GM18498 (cell line): ENCODE measurements around the gene HINFP.
"Not testable (repeated sequence)": the region's sequence is repeated elsewhere in the genome, so short reads cannot be mapped to it uniquely, and the experiment has no call there.

Source experiments
- ATAC-seq: cut with Tn5 transposase; IDR thresholded peaks from one replicate; pipeline ENCODE4 v1.9.1; 2021; ENCODE audit warnings: mild to moderate bottlenecking, moderate library complexity; ENCODE audit not compliant: unreplicated experiment

HINFP gene

DNA sequence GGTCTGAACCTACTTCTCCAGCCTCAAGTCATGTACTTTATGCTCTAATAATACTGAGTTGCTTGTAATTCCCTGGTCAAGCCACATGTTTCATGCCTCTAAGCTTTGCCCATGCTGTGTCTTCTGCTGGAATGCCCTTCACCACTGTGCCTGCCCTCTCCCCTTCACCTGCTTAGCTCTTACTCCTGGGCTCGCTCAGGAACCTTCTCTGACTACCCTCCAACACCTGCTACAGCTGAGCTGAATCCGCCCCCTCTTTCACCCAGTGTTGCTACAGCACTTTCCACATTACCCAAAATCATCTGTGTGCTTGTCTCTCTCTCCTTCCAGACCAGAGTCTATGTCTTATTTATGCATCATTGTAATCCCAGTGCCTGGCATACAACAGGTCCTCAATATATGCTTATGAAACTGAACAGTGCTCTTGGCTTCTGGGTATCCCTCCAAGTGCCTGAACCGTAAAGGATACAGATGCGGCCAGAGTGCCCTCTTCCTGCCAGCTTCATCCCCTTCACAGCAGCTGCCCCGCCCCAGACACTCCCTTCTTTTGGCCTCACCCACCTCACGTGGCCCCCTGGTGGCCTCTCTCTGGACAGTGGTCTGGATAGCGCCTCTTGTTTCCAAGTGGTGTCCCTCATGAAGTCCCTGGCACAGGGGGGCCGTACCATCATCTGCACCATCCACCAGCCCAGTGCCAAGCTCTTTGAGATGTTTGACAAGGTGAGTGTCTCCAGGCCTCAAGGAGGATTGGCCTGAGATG is 34.5 kb downstream of the HINFP start:
- no peak for ATAC-seq

DNA sequence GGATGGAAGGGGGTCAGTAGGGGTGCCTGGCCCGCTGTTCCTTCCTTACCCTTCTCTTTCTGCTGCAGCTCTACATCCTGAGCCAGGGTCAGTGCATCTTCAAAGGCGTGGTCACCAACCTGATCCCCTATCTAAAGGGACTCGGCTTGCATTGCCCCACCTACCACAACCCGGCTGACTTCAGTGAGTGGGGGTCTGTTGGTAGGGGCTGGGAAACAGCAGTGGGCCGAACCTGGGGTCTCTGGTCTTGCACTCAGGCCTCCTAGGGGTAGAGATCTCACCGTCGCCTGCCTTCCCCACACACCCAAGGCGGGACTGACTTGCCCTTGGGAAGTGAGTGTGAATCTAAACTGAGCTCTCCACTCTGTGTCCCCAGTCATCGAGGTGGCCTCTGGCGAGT is 35.1 kb downstream of the HINFP start:
- ATAC-seq: no peak

DNA sequence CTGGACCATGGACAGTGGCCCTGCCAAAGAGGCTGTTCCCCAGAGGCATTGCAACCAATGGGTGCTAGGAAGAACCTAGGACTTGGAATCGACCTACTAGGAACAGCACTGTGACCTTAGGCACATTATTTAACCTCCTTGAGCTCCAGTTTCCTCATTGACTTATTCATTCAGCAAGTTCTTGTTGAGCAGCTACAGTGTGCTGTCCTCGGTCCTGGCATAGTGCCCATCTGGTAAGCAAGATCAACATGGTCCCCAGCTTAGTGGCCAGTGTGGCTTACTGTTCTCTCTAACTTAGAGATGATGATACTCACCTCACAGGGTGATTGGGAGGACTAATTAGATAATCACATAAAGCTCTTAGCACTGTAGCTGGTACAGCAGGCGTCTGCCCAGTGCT is 35.7 kb downstream of the HINFP start:
- ATAC-seq: no peak

DNA sequence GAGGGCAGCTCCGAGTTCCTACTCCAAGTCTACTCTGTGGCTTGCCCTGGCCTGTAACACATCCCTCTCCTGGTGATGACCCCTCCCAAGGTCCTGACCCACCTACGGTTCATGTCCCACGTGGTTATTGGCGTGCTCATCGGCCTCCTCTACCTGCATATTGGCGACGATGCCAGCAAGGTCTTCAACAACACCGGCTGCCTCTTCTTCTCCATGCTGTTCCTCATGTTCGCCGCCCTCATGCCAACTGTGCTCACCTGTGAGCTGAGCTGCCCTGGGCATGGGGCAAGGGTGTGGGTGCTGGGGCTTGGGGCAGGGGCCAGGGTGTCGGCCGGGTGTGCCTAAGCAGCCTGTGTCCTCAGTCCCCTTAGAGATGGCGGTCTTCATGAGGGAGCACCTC is 37.1 kb downstream of the HINFP start:
- no peak for ATAC-seq

DNA sequence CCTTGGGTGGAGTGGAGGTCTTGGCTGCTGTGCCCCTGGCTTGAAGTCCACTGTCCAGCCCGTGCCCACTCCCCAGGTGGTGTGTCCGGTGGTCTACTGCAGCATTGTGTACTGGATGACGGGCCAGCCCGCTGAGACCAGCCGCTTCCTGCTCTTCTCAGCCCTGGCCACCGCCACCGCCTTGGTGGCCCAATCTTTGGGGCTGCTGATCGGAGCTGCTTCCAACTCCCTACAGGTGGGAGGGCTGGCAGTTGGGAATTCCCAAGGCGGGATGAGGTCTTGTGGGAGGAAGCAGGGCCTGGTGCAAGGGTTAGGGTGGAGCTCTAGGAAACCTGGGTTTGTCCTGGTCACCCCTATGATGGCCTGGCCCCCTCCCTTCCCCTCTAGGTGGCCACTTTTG is 38.8 kb downstream of the HINFP start:
- ATAC-seq: no peak

DNA sequence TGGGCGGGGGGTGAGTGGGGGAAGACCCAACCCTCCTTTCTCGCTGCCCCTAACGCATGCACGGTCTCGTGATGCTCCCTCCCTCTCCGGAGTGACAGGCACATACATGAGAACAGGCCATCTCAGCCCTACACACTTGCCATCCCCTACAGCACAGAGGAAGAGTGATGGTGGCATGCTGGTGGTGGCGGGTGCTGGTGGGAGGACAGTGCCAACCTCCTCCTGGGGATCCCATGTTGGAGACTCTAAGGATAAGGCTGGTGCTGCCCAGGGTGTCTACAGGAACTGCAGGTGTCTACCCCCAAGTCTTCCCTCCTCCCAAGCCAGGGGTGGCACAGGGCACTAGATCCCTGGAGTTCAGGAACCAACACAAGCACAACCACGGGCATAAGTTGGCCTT is 40.5 kb downstream of the HINFP start:
- no peak for ATAC-seq

DNA sequence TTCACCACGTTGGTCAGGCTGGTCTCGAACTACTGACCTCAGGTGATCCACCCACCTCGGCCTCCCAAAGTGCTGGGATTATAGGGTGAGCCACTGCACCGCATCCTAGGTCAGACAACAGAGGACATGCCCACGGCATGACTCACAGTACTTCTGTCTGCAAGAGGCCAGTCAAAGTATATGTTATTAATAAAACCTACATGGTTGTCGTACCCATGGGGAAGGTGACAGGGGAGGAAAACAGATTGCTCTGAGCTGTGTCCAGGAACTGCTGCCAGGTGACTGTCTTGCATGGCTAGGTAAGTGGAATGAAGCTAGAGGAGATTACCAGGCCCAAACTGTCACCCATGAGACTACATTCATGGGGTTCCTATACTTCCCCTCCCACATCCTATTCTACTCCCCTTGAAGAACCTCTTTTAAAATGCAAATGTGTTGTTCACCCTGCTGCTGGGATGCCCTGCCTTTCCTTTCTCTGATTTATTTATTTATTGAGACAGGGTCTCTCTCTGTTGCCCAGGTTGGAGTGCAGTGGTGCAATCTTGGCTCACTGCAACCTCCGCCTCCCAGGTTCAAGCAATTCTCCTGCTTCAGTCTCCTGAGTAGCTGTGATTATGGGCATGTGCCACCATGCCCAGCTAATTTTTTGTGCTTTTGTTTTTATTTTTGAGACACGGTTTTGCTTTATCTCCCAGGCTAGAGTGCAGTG is 45.1 kb downstream of the HINFP start:
- no peak for ATAC-seq

DNA sequence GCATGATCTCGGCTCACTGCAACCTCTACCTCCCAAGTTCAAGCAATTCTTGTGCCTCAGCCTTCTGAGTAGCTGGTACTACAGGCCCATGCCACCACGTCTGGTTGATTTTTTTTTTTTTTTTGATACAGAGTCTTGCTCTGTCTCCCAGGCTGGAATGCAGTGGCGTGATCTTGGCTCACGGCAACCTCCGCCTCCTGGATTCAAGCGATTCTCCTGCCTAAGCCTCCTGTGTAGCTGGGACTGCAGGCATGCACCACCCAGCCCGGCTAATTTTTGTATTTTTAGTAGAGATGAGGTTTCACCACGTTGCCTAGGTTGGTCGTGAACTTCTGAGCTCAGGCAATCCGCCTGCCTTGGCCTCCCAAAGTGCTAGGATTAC is 45.7 kb downstream of the HINFP start:
- not testable (repeated sequence) for ATAC-seq

DNA sequence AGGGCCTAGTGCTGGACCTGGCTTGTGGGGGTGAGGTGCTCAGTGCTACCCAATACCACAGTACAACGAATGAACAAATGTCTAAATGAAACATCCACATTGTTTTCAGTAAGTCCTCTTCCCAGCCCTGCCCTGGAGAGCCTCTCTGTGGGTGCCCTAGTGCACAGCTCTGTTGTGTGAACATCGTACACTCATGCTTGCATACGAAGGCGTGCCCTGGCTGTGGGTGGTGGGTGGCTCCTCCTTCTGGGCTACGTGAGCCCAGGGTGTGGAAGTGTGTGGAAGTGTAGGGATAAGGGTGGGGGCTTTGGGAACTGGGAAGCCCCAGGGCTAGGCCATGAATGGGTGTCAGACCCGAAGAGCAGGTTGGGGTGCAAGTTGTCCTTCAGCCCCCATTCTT is 46.6 kb downstream of the HINFP start:
- no peak for ATAC-seq

DNA sequence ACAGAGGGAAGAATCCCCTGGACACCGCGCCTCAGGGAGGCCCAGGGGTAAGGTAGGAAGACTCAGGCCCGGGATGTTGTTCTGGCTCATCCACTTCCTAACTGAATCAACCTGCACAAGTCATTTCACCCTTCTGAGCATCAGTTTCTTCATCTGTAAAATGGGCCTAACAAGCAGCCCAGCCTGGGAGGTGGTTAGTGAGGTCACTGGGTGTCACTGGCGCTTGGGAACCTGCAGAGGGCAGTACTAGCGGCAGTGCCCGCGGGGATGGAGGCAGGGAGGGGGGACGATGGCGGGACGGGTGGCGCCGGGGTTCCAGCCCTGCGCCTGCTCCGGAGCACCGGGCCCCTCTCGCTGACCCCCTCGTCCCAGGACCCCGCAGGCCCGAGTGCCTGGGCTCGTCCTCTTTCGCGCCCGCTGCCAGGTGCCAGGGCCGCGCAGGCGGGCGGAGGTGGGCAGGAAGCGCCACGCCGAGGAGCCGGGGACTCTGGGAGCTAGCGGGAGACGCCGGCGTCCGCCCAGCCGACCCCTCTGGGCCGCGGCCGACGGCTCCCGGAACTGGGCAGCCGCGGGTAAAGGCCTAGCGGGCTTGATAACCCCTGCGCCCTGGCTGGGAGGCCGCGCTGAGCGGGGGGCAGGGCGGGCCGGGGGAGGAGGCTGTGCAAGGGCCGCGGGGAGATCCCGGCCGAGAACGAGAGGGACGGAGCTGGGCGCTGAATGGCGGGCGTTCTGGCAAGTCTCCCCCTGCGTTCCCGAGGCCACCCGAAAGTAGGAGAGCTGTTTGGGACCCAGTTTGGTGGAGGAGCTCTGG is 47.3 kb downstream of the HINFP start, which contains the start of gene NLRX1:
TSS of gene NLRX1 (plus strand) at position 255 of the 811 bp plus-strand sequence. CDS start 2,679 bp downstream, outside the sequence.
- ATAC-seq: peak; percentile 91

DNA sequence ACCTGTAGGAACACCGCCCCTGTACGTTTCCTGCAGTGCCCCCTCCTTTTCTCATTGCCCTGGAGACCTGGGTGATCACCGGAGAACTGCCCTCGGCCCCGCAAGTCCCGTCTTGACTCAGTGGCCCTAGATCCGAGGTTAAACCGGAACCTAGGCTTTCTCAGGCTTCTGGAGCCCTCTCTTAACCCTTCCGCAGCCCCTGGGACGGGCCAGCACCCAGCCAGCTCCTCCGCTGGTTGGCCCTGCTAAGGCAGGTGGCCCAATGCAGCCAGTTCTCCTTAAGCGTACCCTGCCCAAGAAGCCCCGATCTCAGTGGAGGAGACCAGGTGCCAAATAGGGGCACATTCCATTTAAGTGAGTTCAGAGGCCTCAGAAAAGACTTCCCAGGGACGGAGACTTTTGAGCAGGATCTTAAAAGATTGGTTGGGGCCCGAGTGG is 47.9 kb downstream of the HINFP start:
- ATAC-seq: peak; percentile 8

DNA sequence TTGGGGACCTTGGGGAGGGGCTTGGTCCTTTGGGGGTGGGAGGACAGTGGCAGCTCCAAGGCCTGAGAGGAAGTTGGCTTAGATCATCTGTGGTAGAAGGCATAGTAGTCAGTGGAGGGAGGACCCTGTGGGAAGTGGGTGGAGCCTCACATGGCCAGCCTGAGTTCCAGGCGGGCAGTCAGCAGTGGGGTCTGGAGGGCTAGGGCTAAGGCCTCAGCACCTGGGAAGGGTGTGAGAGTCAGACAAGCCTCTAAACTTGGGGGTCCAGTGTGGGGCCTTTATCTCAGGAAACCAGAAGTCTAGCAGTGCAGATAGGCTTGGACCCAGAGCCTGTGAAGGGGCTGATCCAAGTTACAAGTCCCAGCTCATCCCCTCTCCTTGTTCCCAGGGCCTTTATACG is 51.1 kb downstream of the HINFP start:
- ATAC-seq: no peak

DNA sequence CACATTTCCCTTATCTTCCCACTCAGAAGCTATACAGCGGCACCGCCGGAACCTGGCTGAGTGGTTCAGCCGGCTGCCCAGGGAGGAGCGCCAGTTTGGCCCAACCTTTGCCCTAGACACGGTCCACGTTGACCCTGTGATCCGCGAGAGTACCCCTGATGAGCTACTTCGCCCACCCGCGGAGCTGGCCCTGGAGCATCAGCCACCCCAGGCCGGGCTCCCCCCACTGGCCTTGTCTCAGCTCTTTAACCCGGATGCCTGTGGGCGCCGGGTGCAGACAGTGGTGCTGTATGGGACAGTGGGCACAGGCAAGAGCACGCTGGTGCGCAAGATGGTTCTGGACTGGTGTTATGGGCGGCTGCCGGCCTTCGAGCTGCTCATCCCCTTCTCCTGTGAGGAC is 52.1 kb downstream of the HINFP start:
- no peak for ATAC-seq

DNA sequence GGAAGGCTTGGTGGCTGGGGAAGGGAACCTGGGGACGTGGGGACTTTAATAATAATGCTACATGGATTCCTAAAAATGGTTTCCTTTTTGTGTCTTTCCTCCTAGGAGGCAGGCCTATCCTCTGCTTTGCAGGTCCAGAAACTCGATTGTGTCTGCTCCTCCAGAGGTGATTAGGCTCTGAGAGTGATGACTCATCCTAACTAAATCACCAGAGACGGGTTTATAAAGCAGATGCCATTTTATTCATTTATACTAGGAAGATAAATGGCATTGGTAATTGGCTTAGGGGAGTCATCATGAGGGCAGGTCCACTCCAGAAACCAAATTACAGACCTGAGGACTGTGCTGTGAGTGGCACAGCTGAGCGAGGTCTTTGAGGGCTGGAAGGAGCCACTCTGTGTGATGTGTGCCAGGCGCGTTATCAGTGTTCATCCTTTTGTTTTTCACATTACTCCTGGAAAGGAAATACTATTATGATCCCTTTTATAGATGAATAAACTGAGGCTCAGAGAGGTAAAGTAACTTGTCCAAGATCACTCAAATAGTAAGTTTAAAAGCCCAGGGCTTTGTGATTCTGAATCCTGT is 54.2 kb downstream of the HINFP start:
- no peak for ATAC-seq

DNA sequence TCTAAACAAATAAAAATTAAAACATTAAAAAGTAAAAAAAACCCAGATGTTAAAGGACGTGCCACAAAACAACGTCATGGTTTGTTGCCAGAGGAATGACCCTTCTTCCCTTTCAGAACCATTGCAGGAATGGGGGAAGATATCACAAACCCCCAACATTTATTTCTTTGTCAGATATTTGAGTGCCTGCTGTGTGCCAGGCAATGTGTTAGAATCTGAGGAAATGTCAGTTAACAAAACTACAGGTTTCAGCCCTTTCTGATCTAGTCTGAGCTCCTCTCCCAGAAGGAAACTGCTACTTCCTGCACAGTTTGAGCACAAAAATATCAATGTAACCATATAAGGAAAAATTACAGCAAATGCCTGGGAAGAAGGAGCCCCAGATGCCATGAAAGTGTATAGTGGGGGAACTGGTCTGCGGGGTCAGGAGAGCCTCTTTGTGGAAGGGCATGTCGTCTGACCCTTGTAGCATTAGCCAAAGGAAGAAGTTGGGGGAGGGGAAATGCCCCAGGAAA is 56.8 kb downstream of the HINFP start:
- no peak for ATAC-seq

DNA sequence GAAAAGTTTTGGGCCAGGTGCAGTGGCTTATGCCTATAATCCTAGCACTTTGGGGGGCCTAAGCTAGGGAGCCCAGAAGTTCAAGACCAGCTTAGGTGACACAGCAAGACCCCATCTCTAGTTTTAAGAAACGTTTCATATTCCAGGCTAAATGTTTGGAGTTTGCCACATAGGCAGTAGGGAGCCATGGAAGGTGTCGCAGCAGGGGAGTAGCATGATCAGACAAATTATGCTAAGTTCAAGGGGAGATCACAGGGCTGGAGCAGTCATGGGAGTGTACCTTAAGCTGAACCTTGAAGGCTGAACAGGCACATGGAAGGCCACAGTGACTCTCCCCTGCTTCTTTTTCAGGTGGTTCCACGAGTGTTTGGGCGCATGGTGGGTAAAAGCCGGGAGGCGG is 58.0 kb downstream of the HINFP start:
- ATAC-seq: no peak

DNA sequence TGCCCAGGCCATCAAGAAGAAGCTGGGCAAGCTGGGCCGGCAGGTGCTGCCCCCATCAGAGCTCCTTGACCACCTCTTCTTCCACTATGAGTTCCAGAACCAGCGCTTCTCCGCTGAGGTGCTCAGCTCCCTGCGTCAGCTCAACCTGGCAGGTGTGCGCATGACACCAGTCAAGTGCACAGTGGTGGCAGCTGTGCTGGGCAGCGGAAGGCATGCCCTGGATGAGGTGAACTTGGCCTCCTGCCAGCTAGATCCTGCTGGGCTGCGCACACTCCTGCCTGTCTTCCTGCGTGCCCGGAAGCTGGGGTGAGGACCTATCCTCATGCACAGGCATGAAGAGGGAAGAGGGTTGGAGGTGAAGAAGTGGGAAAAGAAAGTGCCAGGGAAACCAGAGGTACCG is 58.6 kb downstream of the HINFP start:
- no peak for ATAC-seq

DNA sequence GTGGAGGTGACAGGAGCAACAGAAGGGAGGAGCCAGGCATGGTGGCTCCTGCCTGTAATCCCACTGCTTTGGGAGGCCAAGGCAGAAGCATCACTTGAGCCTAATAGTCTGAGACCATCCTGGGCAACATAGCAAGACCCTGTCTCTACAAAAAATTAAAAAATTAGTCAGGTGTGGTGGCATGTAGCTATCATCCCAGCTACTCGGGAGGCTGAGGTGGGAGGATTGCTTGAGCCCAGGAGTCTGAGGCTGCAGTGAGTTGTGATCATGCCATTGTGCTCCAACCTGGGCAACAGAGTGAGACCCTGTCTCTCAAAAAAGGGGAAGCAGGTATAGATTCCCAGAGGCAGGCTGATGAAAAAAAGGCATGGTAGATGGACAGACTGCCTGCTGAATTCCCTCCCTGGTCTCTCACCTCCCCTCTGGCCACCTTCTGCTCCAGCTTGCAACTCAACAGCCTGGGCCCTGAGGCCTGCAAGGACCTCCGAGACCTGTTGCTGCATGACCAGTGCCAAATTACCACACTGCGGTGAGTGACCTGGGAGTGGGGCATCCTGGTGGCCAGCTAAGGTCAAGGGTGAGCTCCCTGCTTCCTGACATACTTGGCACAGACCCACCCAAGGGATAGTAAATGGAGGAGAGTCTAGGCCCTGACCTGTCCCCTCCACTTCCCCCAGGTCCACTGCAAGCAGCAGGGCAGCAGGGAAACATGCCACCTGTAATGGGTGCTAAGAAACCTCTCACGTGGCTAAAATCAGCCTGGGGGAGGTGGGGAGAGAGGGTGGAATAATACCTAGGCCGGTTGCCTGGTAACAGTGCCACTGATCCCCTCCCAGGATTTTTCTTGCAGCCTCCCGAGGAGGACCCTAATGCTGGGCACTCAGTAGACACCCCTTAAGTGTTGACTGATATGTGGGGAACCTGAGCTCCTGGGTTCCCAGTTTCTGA is 59.6 kb downstream of the HINFP start:
- no peak for ATAC-seq

DNA sequence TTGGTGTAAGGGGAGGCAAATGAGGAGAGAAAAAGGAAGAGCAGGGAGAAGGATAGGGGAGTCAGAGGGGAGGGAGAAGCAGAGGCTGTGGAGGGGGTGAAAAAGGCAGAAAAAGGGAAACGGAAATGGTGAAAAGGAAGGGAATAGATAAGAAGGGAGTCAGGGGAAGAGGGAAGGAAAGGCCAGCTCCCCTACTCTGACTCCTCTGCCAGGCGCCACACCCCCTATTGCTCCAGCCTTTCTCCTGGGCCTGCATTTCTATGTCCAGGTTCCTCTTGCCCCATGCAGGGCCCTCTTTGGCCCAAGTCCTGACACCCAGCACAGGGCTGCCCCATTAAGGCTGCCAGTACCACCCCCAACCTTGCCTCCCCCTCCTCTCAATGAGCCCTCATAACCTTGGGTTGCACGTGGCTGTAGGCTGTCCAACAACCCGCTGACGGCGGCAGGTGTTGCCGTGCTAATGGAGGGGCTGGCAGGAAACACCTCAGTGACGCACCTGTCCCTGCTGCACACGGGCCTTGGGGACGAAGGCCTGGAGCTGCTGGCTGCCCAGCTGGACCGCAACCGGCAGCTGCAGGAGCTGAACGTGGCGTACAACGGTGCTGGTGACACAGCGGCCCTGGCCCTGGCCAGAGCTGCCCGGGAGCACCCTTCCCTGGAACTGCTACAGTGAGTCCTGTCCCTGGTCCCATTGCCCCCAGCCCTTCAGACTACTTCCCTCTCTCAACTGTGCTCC is 60.5 kb downstream of the HINFP start:
- ATAC-seq: no peak
